ENCODE results near the gene RBM23.

The RBM23 gene

DNA sequence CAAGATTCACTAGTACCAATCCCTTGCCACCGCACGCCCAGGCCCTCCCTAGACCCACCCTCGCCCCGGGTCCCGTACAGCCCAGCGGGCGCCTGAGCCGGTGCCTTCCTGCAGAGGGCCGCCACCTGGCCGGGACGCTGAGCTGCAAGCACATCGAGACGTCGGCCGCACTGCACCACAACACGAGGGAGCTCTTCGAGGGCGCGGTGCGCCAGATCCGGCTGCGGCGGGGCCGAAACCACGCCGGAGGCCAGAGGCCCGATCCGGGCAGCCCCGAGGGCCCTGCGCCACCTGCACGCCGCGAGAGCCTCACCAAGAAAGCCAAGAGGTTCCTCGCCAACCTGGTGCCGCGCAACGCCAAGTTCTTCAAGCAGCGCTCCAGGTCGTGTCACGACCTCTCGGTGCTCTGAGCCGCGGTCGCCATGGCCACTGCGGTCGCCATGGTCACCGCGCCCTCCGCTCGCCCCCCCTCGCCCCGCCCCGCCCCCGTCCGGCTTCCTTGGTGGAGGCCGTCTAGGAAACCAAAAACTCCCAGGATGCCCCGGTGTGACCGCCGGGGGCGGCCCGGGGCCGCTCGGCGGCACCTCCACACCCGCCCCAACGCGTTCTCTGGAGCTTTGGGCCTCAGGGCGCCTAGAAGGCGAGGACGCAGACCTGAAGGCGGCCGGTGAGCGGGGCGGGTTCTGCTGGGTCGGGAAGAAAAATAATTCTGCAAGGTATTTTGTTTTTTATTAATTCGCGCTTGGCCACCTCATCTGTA lies 32.3 kb downstream of the RBM23 start:
- in situ Hi-C loops (cut with MboI; ENCODE audit: low sequenced_read_pairs), result no loop called here

DNA sequence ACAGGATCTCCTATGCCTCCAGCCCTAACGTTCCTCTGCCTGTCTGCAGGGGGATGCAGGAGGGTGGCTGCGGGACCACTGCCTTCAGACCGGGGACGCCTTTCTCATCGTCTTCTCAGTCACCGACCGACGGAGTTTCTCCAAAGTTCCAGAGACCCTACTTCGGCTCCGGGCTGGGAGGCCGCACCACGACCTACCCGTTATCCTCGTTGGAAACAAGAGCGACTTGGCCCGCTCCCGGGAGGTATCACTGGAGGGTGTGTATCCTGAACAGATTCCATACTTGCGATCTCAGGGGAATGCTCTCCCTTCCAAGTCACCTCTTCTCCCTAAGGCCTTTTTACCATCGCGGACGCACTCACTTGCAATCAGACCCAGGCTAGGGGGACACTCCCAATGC lies 33.0 kb downstream of the RBM23 start:
- in situ Hi-C loops (cut with MboI; ENCODE audit: low sequenced_read_pairs), result no loop called here

DNA sequence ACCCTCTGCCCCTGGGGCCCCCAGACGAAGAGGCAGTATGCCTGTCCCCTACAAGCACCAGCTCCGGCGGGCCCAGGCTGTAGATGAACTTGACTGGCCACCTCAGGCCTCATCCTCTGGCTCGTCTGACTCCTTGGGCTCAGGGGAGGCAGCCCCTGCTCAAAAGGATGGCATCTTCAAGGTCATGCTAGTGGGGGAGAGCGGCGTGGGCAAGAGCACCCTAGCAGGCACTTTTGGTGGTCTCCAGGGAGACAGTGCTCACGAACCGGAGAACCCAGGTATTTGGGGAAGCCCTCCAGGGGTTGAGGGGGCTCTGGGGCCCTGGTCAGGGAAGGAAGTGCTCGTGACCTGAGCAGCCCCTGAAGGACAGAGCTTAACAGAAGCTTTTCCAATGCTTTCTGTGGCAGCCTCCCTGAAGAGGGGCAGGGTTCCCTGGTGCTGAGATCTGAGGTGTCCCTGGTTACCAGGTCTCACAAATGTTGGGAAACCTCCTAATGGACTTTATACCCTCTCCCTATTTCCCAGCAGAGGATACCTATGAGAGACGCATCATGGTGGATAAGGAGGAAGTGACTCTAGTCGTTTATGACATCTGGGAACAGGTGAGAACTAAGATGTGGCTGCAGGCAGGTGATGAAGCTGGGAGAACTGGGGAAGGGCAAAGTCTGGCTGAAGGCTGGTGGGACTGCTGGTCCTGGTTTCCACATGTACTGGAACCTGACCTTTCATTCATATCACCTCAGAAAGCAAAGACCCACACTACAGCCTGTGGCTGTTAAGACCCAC lies 34.0 kb downstream of the RBM23 start:
- in situ Hi-C loops (cut with MboI; ENCODE audit: low sequenced_read_pairs), result no loop called here

DNA sequence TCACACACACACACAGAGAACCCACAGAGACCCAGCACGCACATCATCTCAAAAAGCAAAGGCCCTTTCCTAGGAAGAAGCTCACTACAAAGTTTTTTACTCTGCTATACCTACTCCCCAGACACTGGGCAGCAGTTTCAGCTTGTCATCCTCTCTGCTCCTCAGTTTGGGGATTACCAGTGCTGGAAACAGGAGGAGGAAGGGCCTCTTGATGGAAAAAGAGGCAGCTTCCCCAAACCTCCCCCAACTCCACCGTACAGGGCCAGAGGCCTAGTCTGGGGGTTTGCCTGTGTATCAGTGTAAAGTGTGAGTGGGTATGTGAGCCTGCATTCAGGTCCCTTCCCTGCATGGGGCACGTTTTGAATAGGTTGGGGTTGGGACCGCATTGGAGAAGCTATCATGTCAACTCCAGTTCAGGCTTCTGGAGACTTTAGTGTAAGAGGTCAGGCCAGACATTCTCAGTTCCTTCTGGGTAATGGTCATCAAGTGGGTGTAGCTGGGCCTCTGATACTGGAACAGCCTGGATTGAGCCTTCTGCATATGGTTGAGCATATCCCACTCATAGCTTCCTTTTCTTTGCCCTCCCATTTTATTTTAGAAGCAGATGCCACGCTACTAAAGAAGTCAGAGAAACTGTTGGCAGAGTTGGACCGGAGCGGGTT lies 34.7 kb downstream of the RBM23 start:
- in situ Hi-C loops (cut with MboI; ENCODE audit: low sequenced_read_pairs), result no loop called here

DNA sequence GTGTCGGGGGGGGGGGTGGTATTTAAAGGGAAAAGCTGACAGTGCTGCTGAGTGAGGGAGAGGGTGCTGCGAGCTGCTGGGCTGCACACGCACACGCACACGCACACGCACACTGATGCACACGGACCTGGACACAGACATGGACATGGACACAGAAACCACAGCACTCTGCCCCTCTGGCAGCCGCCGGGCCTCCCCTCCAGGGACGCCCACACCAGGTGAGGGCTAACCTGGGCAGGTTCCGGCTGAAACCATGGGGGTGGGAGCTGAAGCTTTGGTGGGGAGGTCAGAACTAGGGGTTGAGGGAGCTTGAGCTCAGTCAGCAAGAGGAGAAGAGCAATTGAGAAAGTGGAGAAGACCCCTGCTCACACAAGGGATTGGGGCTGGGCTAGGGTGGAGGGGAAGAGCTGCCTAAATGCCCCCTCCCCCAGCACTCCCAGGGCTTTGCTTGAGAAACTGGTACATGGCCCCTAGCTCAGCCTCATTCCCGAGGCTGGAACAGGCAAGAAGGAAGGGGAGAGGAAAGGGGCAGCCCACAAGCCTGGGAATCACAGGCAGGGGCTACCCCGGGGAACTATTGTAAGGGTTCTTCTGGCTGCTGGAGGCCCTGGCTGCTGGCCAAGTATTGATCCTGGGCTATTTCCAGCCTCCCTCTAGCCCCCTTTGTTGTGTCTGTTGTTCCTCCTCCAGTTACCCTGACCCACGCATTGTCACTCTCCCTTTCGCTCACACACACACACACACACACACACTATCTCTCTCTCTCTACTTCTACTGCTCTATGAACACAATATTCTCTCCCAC lies 35.6 kb downstream of the RBM23 start, which contains the start of gene REM2:
Gene REM2 (plus strand): TSS at position 50 of the 804 bp plus-strand sequence. CDS start 66 bp downstream, at position 116.
- in situ Hi-C loops (cut with MboI; ENCODE audit: low sequenced_read_pairs), result no loop called here

DNA sequence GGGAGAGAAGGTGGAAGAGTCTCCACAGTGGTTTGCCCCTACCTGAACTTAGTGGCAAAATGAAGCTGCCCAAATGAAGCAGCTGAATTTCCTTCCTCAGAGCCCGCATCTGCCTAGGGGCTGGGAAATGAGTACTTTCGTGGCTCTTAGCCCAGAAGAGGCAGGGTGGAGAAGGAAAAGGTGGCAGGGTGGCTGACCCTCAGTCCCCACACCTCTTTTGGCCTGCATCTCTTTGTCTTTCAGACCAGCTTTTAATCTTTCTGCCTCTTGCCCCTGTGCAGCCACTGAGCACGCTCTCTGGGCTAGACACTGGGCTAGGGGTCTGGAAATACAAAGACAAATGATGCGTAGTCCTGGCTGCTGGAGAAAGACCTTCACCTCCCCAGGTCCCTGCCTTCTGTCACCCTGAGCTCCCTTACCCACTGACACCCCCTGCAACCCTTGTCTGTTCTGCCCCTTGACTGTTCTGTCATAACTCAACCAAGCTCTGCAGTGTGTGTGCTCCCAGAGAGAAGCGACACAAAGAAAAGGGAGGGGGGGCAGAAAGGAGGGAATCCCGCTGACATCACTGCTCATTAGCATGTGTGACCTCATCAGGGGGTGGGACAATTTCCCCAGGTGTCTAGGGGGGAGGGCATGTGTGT lies 36.3 kb downstream of the RBM23 start:
- in situ Hi-C loops (cut with MboI; ENCODE audit: low sequenced_read_pairs), result no loop called here

DNA sequence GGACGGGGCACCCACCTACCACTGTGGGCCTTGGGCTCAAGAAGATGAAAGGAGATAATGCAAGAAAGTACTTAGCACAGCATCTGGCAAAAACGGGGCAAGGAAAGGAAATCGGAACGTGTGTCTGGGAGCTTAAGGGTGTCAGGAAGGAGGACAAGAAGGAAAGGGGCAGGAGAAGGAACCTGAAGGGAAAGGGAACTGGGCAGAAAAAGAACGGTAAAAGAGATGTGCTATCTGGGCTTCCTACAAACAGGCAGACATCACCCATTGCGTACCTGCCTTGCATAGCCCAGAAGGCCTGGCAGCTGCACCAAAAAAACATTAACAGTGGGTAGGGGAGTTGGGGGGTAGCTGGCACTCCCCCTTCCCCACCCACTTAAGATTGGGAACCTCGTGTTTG lies 36.9 kb downstream of the RBM23 start:
- in situ Hi-C loops (cut with MboI; ENCODE audit: low sequenced_read_pairs), result no loop called here

DNA sequence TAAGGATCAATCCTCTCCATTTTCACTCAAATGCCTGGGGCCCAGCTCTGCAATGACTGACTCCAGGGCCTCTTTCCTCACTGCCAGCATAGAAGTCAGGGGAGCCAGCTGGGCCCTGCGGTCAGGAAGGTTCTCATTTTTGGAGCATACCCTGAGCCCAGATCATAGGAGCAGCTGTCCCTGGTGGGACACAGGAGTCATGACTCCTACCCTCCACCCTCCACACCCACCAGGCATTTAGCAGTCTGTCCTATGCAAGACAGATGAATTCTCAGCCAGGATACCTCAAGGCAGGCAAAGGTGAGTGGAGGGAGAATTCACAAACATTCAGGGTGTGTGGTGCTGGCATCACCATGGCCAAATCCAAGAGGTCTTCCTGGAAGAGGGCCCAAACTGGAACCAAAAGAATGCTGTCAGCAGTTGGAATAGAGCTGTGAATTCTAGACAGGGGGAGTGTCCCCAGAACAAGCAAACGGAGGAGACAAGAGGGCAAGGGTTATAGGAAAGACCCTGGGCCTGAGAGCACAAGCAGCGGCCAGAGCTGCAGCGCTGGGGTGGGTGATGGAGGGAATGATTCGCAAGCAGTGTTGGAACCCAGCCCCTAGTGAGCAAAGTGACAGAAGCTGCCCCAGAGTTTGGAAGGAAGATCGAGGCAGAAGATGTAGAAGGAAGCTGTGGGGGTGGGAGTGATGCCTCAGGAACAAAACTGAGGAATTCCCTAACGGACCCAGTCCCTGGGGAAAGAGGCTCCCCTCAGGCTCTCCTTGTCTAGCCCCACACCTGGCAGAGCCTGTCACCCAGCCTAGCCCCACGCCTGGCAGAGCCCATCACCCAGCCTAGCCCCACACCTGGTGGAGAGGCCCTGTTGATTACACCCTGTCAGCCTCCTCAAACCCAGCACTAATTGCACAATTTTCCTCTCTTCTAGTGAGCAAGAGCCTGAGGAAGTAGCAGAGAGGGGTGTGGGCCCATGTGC lies 40.4 kb downstream of the RBM23 start:
- in situ Hi-C loops (cut with MboI; ENCODE audit: low sequenced_read_pairs), result no loop called here

DNA sequence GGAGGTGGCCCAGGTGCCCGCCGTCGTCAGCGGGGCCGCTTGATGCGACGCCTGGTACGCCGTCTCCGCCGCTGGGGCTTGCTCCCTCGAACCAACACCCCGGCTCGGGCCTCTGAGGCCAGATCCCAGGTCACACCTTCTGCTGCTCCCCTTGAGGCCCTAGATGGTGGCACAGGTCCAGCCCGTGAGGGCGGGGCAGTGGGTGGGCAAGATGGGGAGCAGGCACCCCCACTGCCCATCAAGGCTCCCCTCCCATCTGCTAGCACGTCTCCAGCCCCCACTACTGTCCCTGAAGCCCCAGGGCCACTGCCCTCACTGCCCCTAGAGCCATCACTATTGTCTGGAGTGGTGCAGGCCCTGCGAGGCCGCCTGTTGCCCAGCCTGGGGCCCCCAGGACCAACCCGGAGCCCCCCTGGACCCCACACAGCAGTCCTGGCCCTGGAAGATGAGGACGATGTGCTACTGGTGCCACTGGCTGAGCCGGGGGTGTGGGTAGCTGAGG lies 41.9 kb downstream of the RBM23 start:
- in situ Hi-C loops (cut with MboI; ENCODE audit: low sequenced_read_pairs), result no loop called here

DNA sequence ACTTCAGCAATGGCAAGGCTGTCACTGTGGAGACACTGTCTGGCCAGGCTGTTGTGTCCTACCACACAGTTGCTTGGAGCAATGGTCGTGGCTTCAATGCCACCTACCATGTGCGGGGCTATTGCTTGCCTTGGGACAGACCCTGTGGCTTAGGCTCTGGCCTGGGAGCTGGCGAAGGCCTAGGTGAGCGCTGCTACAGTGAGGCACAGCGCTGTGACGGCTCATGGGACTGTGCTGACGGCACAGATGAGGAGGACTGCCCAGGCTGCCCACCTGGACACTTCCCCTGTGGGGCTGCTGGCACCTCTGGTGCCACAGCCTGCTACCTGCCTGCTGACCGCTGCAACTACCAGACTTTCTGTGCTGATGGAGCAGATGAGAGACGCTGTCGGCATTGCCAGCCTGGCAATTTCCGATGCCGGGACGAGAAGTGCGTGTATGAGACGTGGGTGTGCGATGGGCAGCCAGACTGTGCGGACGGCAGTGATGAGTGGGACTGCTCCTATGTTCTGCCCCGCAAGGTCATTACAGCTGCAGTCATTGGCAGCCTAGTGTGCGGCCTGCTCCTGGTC lies 43.1 kb downstream of the RBM23 start:
- in situ Hi-C loops (cut with MboI; ENCODE audit: low sequenced_read_pairs), result no loop called here

DNA sequence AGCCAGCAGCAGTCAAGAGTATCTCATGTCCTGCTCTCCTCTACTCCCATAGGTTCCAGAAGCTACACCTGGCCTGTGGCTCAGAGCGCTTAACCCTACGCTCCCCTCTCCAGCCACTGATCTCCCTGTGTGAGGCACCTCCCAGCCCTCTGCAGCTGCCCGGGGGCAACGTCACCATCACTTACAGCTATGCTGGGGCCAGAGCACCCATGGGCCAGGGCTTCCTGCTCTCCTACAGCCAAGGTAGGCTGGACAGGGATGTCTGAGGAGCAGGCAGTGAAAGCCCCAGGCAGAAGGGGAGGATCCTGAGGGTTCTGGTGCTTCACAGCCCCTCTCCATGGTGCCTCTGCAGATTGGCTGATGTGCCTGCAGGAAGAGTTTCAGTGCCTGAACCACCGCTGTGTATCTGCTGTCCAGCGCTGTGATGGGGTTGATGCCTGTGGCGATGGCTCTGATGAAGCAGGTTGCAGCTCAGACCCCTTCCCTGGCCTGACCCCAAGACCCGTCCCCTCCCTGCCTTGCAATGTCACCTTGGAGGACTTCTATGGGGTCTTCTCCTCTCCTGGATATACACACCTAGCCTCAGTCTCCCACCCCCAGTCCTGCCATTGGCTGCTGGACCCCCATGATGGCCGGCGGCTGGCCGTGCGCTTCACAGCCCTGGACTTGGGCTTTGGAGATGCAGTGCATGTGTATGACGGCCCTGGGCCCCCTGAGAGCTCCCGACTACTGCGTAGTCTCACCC lies 43.8 kb downstream of the RBM23 start:
- in situ Hi-C loops (cut with MboI; ENCODE audit: low sequenced_read_pairs), result no loop called here

DNA sequence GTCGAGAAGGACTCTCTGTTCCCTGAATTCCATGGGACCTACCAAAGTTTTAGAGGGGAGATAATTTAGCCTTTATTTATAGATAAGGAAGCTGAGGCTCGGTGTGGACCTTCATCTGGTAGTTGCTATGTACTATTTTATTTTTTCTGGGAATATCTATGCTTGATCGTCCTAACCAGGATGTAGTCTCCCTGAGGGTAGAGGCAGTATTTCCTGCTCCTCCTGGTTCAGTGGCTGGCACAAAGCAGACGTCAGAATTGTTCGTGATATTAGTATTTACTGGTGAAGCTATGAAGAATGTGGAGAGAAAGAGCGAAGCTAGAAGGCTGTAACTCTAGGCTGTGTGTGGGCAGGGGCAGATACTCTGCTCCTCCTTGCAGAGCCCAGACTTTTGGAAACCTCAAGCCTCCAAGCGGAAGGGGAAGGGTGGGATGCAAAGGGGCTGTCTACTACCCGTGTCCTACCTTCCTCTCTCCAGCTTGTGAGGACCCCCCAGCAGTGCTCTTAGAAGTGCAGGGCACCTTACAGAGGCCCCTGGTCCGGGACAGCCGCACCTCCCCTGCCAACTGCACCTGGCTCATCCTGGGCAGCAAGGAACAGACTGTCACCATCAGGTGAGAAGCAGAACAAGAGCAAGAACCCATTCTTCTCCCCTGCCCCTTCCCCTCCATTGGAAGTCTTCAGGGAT lies 46.0 kb downstream of the RBM23 start:
- in situ Hi-C loops (cut with MboI; ENCODE audit: low sequenced_read_pairs), result loop anchor here (25.0 kb wide), 1 partner anchor 311 kb away; no protein-coding TSS in a partner anchor

DNA sequence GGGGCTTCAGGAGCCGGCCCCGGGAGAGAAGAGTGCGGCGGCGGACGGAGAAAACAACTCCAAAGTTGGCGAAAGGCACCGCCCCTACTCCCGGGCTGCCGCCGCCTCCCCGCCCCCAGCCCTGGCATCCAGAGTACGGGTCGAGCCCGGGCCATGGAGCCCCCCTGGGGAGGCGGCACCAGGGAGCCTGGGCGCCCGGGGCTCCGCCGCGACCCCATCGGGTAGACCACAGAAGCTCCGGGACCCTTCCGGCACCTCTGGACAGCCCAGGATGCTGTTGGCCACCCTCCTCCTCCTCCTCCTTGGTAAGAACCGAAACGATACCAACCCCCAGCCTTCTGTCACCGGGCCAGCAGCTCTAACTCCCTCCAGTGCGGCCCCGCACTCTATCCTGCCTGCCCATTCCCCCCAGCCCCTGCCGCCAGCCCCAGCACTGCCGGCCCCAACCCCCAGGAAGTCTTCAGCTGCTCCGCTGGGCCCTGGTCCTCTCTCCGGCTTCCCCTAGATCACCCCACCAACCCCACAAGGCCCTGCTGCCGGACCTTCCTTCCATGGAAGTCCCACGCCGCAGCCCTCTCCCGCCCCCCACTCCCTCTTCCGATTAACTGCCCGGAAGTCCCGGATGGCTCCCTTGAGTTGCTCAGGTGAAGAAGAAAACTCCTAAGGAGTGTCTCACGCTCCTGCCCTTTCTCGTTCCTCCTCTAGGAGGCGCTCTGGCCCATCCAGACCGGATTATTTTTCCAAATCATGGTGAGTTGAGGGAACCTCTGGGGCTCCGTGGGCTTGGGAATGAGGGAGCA lies 46.7 kb downstream of the RBM23 start:
- in situ Hi-C loops (cut with MboI; ENCODE audit: low sequenced_read_pairs), result loop anchor here (25.0 kb wide), 1 partner anchor 310 kb away; no protein-coding TSS in a partner anchor

DNA sequence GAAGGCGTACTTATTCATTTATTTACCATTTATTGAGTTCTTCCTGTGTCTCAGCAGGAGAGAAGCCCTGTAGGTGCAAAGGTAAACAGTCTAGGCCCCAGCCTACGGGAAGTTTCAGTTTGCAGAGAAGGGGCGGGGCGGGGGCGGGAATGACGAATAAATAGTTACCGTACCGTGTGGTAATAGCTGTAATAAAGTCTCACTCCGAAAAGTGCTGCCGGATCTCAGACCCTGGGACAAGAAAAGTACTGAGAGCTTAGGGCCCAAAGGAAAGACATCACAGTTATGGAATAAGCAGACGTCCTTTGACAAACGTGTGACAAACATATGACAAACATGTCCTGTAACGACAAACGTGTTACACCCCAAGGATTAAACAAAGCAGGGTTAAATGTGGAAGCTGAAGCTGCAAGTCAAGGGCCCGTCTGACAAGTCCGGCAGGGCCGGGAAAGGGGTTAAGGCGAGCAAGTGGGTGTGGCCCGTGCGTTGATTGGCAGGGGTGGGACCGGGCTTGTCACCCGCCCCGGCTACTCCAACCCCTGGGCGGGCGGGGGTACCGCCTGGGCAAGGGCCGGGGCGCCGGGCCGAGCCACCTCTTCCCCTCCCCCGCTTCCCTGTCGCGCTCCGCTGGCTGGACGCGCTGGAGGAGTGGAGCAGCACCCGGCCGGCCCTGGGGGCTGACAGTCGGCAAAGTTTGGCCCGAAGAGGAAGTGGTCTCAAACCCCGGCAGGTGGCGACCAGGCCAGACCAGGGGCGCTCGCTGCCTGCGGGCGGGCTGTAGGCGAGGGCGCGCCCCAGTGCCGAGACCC lies 47.5 kb downstream of the RBM23 start, which contains the start of gene LRP10:
Gene LRP10 (plus strand): TSS at position 517 of the 809 bp plus-strand sequence. CDS start 564 bp downstream, outside the sequence.
- in situ Hi-C loops (cut with MboI; ENCODE audit: low sequenced_read_pairs), result loop anchor here (25.0 kb wide), 1 partner anchor 309 kb away; no protein-coding TSS in a partner anchor

DNA sequence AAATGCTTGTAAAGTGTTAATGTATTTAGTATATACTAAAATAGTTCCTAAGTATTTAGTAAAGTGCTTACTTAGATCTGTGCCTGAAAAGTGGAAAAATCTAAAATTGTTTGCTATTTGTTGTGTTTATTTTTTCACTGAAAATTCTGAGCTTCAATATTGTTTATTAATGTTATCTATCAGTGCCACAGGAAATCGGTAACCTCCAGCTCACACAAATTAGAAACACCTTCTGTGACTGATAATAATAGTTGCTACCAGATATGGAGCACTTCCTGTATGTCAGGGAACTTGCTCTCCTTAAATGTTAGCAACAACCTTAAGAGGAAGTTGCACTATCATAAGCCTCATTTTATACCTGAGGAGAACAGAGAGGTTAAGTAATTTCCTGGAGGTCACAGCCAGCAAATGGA lies 48.1 kb downstream of the RBM23 start:
- in situ Hi-C loops (cut with MboI; ENCODE audit: low sequenced_read_pairs), result loop anchor here (25.0 kb wide), 1 partner anchor 309 kb away; no protein-coding TSS in a partner anchor

All from HL-60/S4 treated with retinoic acid at 250 ng/mL for 4 days and 3 days (cell line).